Measurements from ENCODE around the gene MKLN1.

Gene MKLN1

DNA sequence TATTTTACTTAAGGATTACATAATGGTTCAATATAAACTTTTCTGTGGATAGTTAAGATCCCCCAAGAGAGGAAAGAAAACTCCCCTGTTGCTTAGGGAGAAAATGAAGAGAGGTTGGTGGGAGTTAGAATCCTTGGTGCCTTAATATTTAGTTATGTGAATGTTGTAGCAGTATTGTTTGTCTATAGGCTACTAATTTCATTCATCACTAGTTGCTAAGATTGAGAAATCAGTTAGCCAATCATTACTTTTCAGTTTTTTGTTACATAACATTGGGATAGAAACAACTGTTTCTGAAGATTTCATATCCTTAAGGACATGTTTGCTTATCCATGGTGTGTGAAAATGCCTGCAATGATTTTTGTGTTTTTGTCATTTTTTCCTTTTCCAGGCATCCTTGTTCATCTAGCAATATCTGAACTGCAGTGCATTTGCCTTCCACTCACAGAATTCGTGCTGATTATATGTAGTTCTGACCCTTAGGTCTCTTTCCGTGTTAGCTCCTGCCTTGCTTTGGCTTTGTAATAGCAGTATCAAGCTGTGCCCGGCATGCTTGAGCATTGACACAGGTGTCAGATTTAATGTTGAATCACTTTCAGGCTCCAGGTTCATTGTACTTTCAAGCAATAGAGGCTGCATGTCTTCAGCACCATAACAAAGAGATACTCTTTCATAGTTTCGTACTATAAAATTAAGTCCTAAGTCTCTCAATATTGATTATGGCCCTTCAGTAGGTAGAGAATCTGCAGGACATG lies 143.8 kb downstream of the MKLN1 start:
- DNase-seq = no peak

DNA sequence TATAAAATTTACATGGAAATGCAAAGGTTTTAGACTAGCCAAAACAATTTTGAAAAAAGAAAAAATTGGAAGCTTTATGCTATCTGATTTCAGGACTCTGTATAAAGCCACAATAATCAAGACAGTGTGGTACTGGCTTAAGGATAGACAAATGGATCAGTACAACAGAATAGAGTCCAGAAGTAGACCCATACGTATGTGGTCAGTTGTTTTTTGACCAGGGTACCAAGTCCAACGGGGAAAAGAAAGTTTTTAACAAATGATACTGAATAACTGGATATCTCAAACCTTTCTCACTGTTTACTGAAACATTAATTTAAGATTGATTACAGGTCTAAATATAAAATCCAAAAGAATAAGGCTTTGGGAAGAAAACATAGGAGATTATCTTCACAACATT lies 149.1 kb downstream of the MKLN1 start:
- DNase-seq = no peak

DNA sequence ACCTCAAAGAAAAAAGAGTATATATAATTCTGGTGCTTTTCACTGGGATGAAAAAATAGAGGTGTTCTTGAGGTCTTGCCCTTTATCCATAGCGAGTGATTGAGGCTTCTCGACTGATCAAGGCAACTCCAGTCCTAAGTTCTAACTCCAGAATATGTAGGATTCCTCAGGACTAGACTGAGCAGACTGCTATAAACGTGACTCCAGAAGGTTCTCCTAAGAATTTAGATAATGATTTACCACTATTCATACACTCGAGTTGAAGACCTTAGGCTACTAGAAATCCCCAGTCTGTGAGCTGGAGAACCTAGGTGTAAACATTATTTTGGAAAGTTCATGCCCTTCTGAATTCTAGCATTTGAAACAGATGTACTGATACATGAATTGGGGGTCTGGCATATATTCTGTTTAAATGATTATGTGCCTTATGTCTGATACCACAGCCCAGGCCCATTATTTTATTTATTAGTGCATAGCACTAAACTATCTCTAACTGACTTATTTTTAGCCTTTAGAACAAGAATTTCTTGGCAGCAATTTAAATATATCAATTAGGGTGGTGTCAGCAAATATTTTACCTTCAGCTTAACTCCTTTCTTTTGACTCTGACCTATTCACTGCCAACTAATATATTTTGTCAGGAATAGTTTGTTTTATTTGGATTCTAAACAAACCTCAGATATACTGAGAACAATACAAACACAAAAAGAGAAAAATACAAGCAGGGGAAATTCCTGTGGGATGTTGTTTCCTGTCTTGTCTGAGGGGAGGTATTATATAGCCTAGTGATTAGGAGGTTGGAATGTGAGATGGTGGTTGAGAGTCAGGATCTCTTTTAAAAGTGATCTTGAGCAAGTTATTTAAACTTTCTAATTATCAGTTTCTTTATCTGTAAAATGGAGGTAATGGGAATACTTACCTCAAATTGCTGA lies 153.0 kb downstream of the MKLN1 start:
- no peak for DNase-seq

DNA sequence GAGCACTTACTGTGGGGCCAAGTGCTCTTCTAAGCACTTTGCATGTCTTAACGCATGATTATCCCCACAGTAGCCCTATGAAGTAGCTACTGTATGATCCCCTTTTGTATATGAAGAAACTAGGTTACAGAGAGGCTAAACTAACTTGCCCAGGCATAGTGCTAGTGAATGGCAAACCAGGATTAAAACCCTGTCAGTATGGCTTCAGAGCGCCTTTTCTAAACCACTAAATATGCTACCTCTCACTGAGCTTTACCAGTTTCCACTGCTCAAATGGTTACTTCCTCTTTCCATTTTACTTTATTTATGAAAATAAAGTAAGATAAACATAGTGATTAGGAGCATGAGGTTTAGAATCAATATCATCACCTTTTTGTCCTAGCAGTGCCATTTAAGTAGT lies 155.1 kb downstream of the MKLN1 start:
- DNase-seq = no peak

DNA sequence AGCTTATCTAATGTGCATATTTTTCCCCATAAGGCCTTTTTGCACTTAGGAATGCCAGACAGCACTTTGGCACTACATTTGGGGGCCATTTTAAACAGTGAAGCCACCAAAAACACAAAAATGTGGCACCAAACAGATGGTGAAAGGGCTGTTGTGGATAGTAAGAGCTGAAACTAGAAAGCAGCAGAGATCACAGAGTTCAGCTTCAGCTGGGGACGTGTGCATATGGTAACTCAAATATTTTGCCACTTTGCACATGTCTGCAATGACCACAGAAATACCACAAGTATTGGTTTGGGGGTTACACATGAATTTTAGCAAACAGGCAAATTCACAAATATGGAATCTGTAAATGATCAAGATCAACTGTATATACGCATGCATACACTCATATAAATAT lies 155.9 kb downstream of the MKLN1 start:
- DNase-seq = no peak

DNA sequence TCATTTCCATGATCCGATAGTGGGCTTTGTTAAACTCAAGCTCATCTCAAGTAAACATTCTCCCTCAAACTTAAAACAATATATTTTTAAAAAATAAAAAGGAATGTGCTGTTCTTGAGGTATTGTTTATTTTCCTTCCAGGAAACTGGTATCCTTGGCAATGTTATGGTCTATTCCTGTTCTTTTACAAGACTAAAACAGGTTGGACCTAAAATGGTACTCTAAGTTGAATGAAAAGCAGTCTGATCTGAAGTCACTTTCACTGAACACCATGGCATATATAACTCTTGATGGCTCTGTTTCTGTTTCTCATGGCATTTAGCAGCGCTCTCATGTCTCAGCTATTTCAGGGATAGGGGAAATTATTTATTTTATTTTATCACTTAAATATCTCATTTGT lies 158.7 kb downstream of the MKLN1 start:
- DNase-seq = no peak

DNA sequence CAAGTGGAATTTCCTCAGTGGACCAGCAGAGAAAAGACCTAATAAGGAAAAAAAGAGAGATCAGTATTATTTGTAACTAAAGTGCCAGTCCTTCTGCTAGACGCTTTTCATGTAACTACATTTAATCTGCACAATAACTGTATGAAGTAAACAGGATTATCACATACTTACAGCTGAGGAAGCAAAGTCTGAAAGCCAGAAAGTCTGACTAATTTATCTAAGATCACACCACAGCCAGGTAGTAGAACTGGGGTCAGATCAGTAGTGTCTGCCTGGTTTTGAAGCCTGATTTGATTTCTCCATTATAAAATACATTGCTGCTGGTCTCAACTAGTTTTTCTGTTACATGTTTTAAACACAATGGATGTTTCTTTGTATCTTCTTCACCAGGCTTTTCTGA lies 159.5 kb downstream of the MKLN1 start:
- no peak for DNase-seq

DNA sequence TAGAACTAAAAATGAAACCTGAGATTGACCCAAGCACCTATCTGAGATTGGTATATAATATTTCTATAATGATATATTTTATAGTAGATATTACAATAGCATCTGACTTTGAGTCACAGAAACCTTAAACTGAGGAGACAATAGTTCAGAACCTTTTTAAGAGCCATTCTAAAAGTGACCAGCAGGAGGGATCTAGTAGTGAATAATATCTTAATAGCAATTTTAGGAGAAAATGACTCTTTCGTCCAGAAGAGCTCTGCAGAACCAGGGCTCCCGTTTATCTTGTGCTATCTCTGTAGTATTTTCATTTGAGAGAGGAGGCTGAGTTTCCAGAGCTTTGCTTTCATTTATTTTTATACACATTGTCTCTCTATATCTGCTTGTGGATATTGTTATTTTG lies 160.7 kb downstream of the MKLN1 start:
- DNase-seq = no peak

DNA sequence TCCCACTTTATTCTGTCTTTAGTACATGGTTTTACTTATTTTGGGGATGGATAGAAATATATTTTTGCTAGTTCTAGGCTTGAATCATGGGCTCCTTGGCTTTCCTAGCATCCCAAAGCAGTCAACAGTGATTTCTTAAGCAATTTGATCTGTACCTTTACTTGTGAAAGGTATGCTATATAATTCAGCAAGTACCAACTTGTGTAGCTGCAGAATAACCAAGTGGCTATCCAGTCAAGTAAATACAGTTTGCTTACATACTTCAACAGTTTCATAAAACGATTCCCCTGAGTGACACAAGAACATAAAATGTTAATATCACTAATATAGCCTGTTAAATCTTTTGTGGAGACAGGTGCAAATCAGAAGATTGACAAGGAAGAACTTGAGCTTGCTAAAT lies 161.5 kb downstream of the MKLN1 start:
- DNase-seq = no peak

DNA sequence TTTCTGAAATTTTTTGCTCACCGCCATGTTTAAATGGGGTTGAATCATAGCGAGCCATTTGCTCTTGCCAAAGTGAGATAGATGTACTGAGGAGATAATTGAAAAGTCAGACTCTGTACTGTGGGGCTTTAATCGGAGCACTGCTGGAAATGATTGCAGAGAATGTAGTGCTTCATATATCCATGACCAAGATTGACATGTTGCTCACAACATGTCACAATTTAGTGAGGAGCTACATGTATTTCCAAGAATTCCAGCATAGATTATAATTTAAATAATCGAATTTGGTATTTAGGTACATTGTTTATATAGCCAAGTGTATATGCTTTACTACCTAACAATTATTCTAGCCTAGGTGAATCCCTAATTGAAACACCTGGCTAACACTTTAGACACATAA lies 162.2 kb downstream of the MKLN1 start:
- no peak for DNase-seq

DNA sequence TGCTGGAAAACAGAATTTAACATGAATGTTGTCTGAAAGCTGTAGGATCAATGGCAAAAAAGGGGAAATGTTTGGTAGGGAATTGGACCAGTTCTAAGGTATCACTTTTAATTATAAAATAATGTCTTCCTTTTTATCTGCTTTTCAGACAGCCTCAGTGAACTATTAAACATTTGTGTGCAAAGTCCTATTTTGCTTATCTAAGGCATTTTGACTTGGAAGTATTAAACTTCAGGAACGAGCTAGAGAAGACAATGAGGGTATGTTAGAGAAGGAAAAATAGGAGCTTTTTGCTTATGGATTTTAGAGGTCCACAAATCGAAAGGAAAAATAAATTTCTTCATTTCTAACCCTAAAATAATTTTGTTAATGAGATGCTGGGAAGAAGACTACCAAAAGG lies 165.4 kb downstream of the MKLN1 start:
- DNase-seq = no peak

DNA sequence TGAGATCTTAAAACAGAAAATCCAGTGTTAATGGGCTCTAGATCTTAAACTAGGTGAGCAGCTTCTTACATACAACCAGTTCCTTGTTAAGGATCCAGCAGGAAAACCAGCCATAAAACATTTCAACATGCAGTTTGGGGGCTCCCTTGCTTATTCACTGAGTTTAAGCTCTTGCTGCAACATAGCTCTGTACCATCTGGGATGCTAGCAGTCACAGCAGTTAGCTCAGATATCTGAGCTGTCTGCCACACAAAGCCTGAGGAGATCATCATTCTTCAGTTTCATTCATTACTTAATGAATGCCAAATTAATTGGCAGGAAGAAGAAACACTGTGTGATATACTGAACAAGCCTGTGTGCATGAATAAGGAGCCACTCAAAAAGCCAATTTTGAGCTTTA lies 165.9 kb downstream of the MKLN1 start:
- no peak for DNase-seq

DNA sequence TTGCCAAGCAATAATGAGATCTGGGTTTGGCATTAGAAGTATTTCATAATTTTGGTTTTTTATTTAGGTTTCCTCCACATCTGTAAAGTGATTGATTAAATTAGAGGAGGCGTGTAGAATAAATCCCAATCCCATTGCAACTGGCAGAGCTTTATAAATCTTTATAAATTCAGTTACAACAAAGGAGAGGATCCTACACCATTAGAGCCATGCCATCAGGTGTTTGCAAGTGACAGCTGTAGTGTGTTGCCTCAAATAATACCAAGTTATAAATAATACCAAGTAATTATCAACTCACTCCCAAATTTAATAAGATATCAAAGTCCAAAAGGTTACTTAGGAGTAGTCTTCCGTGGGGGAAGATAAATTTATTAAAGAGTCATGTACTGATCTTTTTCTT lies 166.5 kb downstream of the MKLN1 start:
- no peak for DNase-seq

DNA sequence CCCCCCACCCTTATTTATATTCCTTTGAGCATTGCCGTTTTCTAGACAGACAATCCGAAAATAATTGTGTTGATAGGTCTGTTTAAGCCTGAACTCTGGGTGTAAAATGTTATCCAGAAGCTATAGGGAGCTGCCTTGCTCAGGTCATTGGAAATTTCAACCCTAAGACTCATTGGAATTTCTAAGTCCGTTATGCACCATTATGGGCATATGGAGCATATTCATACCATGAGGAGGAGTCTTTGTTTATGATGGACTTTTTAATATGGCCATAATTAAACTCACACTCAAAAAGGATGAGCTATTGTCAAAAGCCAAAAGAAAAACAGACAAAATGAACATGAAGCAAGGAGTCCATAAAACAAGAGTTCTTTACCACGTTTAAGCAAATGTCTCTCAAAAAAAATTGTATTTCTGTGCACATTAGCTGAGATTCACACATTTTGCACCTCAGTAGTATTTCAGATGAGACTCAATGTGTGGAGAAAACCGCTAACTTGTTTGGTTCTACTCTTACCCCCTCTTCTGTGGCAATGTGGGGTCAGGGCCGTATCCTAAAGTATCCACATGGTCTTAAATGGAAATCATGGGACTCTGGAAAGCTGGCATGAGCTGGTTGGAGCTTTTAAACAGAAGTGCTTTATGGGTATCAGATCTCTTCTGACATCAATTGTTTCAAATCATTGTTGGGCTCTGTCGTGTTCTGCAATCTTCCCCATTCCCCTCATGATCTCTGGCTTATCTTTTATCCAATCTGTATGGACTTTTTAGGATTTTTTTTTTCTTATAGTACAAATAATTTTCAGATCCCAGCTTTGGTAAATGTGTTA lies 168.2 kb downstream of the MKLN1 start:
- DNase-seq = no peak

DNA sequence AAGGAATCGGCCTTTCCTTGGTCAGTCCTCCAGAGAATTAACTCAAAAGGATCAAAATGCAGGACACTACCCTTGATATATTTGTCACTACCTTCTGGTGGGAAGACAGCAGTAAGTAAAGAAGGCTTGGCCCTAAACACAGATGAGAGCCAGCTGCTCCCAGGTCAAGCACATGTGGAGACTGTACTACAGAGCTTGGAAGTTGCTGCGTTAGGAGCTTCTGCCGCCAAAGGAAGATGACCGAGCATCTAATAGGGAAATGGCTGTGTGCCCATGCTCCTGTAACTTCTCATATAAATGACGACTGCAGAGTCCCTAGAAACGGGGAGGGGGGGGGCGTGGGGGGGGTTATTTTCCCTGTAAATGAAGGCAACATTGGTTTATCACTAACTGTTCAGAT lies 169.8 kb downstream of the MKLN1 start:
- no peak for DNase-seq

DNA sequence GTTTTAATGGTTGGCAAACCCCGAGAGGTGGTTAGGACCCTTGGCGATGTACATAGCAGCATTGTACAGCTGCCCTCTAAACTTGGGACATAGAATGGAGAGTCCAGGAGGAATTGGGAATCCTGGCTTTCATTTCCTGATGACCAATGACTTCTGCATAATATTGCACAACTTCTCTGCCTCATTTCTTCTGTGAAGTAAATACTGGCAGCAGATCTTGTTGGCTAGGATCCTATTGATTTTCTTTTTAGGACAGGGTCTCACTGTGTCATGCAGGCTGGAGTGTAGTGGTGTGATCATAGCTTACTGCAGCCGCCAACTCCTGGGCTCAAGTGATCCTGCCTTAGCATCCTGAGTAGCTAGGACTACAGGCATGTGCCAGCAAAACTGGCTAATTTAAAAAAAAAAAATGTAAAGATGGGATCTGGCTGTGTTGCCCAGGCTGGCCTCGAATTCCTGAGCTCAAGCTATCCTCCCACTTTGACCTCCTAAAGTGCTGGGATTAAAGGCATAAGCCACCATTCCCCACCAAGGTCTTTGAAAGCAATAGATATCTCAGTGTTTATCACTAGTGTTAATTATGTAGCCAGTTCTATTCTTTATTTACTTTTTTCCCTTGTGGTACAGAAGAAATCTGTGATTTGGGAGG lies 170.7 kb downstream of the MKLN1 start:
- no peak for DNase-seq

DNA sequence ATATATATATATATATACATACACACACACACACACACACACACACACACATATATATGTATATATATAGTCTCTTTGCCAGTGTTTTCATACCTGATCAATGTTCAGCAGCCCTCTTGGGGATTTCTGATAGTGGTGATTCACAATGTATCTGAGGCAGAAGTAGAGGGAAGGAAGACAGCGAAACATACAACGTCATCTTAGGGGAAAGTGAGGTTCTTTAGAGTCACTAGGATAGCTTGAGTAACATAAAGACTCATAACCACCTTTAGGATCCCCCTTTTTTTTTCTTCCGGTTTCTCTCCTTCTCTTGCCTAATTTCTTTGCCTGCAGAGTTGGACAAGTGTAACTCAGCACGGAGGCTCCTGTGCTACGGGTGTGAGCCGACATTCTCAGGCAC lies 172.1 kb downstream of the MKLN1 start:
- no peak for DNase-seq

DNA sequence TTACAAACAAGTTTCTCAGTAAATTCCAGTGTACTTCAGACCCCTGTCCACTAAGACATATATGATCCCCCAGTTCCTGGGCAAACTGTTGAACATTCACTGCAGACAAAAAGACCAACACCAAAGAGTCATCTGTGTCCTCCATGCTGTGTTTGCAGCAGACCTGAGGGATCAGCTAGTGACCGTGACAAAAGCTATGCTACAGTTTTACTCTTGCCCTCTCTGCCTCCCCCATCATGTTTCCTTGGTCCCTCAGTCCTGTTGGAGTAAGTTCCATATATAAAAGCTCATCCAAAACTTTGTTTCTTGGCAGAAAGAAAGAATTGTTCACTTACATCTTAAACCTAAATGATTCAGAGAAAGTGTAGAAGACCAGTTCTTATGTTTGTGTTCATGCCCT lies 172.7 kb downstream of the MKLN1 start:
- DNase-seq = no peak

DNA sequence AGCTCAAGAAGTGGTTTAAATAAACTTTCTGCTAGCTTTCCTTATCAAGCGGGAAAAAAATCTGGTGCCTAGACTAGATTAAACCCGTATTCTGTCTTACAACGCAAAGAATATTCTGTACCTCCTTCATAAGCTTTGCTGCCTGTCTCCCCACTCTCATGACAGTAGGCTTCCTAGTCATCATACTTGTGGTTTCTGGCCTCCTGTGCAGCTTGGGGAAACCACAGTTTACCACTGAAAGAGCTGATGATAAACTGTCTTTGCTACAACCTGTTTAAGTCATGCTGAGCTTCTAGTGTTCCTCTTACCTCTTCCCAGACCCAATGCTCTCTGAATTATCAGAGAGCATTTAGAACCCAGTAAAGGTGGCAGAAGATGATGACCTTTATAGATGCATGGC lies 173.7 kb downstream of the MKLN1 start:
- DNase-seq = peak; percentile 55

DNA sequence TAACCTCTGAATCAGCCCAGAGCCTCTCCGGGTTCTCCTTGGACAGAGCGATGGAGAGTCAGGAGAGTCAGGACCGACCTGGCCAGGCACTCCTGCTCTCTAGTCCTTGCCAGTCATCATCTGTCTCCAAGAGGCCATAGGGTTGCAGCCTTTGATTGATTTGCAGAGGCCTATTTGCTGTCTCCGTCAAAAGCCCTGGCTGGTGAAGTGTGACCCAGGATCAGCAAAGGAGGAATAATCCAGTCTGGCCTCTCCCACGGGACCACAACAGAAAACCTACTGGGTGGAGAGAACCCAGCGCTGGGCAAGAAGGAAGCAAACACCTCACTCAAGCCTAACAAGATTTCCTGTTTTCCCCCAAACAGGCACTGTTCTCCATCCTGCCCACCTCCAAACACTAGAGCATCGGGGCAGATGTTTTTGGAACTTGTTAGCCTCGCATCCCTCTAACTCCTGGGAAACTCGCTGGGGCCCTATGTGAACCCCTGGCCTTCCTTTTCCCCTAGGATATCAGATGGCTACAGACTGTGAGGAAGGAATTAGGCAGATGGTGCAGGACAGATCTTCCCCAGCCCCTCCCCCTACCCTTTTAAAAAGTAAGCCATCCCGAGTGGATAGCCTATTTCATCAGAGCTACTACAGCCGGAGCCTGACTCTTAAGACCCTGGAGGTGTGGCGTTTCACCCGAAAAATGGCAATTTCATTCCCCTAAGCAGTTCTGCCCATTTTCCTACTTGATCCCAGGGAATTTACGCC lies 174.4 kb downstream of the MKLN1 start:
- DNase-seq = no peak

DNA sequence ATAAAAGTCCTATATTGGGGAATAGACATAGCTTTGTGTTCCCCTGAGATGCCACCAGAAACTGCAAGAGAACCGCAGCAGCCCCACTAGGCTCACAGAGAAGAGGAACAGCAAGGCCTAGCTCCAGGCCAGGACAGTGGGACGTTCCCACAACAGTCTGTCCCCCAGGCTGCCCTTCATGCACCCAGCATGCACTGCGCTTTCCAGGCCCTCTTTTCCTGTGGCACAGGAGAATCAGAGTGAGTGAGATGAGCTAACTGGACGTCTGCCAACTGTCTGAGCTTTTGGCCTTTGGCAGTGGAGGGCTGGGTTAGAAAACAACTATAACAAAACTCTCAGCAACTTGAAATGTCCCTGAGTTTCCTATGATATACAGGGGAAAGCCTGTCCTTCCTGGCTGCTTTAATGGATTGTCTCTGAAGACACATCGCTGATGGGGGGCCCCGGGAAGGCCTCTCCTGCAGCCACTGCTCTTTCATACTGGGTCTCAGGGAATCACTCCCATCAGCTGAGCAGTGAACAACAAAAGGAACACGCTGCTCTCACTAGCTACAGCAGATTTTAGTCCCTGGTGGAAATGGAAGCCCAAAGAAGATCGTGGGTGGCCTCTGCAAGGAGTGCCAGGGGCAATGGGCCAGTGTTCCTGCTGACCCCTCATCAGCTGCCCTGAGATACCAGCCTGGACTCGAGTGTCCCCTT lies 175.3 kb downstream of the MKLN1 start:
- no peak for DNase-seq

DNA sequence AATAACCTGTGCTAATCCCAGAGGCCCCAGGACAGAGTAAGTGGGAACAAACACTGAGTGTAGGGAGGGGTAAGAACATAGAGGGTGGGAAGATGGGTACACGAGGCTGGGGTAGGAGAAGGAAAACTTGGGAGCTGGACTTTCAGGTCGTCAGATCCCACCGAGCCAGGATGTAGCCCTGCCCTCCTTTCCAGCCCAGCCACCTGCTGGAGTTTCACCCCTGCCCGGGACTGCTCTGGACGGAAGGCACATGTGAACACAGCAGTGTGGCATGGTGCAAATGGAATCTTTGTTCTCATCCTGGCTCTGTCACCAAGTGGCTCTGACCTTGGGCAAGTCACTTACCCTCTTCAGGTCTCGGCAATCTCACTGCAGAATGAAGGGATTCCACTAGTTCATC lies 176.0 kb downstream of the MKLN1 start:
- DNase-seq = no peak
